ENCODE measurements around the gene NAA20. TPM values are rescaled to one million over a fixed set of nuclear protein-coding genes. Genes with fewer than 3 reads are reported as not detected.

NAA20 gene
- total and polyA plus RNA-seq, 2 of the 4 experiments (the other 2 are of a cell fraction): 35.7 to 58.8 TPM

- Histone ChIP-seq H3K4me1 (ENCODE audit: control insufficient read depth, insufficient read depth, low read length) (no peaks in the 10 kb centered on the region), H3K14ac (replicated peaks; ENCODE audit: low read depth, low read length) (no peak overlapping the region), H3K9me1 (ENCODE audit: insufficient read depth, low read length) (no peaks in the 10 kb centered on the region), H3K27me3 (ENCODE audit: control insufficient read depth, insufficient read depth, low read length) (peaks cover 24% of the 10 kb centered on the region), H3K9ac (ENCODE audit: low read depth, low read length) (no peak overlapping the region), H4K20me1 (ENCODE audit: insufficient read depth, low read length) (no peaks in the 10 kb centered on the region), H4K8ac (ENCODE audit: low read depth in 2 of 2, low read length in 2 of 2) (no peak overlapping the region), H2BK20ac (ENCODE audit: low read depth, low read length) (no peak overlapping the region), H3K18ac (ENCODE audit: low read depth, low read length) (no peak overlapping the region), H2BK120ac (ENCODE audit: low read depth, low read length) (no peak overlapping the region), H3K56ac (ENCODE audit: extremely low read depth, insufficient read depth, low read length) (no peak overlapping the region), H3K9me3 (ENCODE audit: control insufficient read depth, insufficient read depth, low read length) (no peaks in the 10 kb centered on the region), H4K5ac (ENCODE audit: low read depth, low read length) (no peak overlapping the region), H2AK5ac (ENCODE audit: low read depth, low read length) (no peak overlapping the region), H4K91ac (ENCODE audit: insufficient read depth, low read depth, low read length) (no peak overlapping the region), H3K4me3 (ENCODE audit: insufficient read depth, low read depth, low read length) (no peak overlapping the region), H3K27ac (ENCODE audit: insufficient read depth, low read length) (no peak overlapping the region), H3K23ac (ENCODE audit: low read depth, low read length) (no peak overlapping the region), H3K36me3 (ENCODE audit: control insufficient read depth, insufficient read depth, low read length) (no peaks in the 10 kb centered on the region), H2BK5ac (ENCODE audit: low read depth, low read length, poor library complexity, severe bottlenecking) (no peak overlapping the region), H3K79me1 (ENCODE audit: low read depth in 1 of 2, low read length in 2 of 2) (no peaks in the 10 kb centered on the region), H2AFZ (replicated peaks; ENCODE audit: low read length, poor library complexity) (no peak overlapping the region), H3K4ac (ENCODE audit: low read depth, low read length) (no peak overlapping the region), H2BK15ac (ENCODE audit: low read depth, low read length) (no peak overlapping the region), H2AK9ac (replicated peaks; ENCODE audit: low read depth, low read length, poor library complexity) (no peak overlapping the region), H3K4me2 (ENCODE audit: low read depth, low read length) (no peak overlapping the region)
- WGBS, 2 experiments (ENCODE audit: extremely low coverage in 2 of 2, insufficient read length in 1 of 2): no CpG with 5 or more reads among the region's 5 CpGs
- in situ Hi-C loops (cut with MboI; ENCODE audit: low sequenced_read_pairs): loop anchor here (10.0 kb wide), 1 partner anchor 156 kb away; no protein-coding TSS in a partner anchor
- no peak for DNase-seq
- intact Hi-C loops (cut with micrococcal nuclease): no loop called here
- BruUV-seq (replicated peaks): no TSS peak
- no peak for TF ChIP-seq MAFK (IDR thresholded peaks at IDR 0.05; ENCODE audit: low read depth, low read length)
- TF ChIP-seq ELK1 (IDR thresholded peaks at IDR 0.05; ENCODE audit: borderline replicate concordance, low read depth, low read length): no peak
- TF ChIP-seq SMC3 (IDR thresholded peaks at IDR 0.05; ENCODE audit: low read depth, low read length): no peak
- no peak for TF ChIP-seq FOS (IDR thresholded peaks at IDR 0.05; ENCODE audit: low read depth, low read length)
- no peak for TF ChIP-seq MXI1 (IDR thresholded peaks at IDR 0.05; ENCODE audit: borderline replicate concordance, low read depth, low read length)
- no peak for TF ChIP-seq CTCF (conservative IDR thresholded peaks at IDR 0.05; ENCODE audit: low read depth, low read length)
- TF ChIP-seq CEBPB (IDR thresholded peaks at IDR 0.05; ENCODE audit: low read depth, low read length): no peak
- no peak for TF ChIP-seq POLR2A (IDR thresholded peaks at IDR 0.05; ENCODE audit: low read depth, low read length)
- TF ChIP-seq USF2 (IDR thresholded peaks at IDR 0.05; ENCODE audit: low read depth, low read length): no peak
- TF ChIP-seq MAZ (IDR thresholded peaks at IDR 0.05; ENCODE audit: borderline replicate concordance, low read depth, low read length): no peak
- no peak for TF ChIP-seq RAD21 (IDR thresholded peaks at IDR 0.05; ENCODE audit: low read length)
- TF ChIP-seq NFE2L2 (IDR thresholded peaks at IDR 0.05; ENCODE audit: low read depth, low read length): no peak
- no peak for TF ChIP-seq BHLHE40 (IDR thresholded peaks at IDR 0.05; ENCODE audit: low read depth, low read length)
- no peak for TF ChIP-seq RFX5 (IDR thresholded peaks at IDR 0.05; ENCODE audit: low read depth, low read length)
- no peak for TF ChIP-seq CHD1 (IDR thresholded peaks at IDR 0.05; ENCODE audit: low read depth, low read length)
- no peak for TF ChIP-seq RCOR1 (IDR thresholded peaks at IDR 0.05; ENCODE audit: insufficient replicate concordance, low read length)
- ATAC-seq (ENCODE audit: low read depth): no peak
- ChIA-PET POLR2A (ENCODE audit: unreplicated experiment) (no interaction called here), CTCF (no interaction called here)
- dilution Hi-C loops (cut with HindIII; ENCODE audit: low sequenced_read_pairs, unreplicated experiment): no loop called here
These were observed 62.1 kb downstream of the NAA20 start for GRCh38 chr20:20079102-20079784.
